OCI-LY3 (cell line): ENCODE data around the gene ORAI3.

Experiments used
- CTCF ChIP-seq: fragments of 200-600, 300-600 bp; sonication (generic); IDR thresholded peaks from 2 replicates; pipeline ENCODE4 v1.5.1; 2014; ENCODE audit warnings: antibody characterized with exemption, low read length, low read depth
- EZH2phosphoT487 ChIP-seq: fragments of 200-600 bp; shearing (Covaris generic); IDR thresholded peaks from 2 replicates; pipeline ENCODE4 v1.6.1; 2018; ENCODE audit warnings: antibody characterized with exemption, mixed run types, low read depth

GRCh38 chr16:30931068-30931650, 17.7 kb upstream of the ORAI3 start:
- TF ChIP-seq CTCF, result no peak
- TF ChIP-seq EZH2phosphoT487, result no peak
